NCI-H446 (cell line): ENCODE measurements around the gene KRTAP9-6.
A peak's percentile ranks its signal among the peaks of the same experiment; 100 is the strongest.
"Not testable (repeated sequence)": the region's sequence is repeated elsewhere in the genome, so short reads cannot be mapped to it uniquely, and the experiment has no call there.

ENCODE experiments used
- DNase-seq, 2 experiments: peaks; one replicate each; lab custom pipeline; 2025; lab: John Stamatoyannopoulos, UW

KRTAP9-6 gene

DNA sequence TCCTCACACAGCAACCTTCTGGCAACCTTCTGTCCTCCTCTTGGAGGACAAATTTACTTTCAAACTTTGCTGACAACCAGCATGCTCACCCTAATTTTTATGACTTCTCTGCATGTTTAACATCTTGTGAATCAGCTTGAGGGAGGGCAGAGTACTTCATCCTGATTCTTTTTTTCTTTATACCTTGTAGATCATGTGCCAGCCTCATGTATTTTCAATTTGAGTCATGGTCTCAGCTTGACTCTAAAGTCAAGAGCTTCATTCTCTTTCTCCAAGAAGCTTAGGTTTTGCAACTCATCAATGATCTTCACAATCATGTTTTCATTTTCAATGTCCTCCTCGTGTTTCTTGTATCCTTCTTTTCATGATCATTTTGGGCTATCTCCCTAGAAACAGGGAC is 6.7 kb downstream of the KRTAP9-6 start:
- no peak for DNase-seq

DNA sequence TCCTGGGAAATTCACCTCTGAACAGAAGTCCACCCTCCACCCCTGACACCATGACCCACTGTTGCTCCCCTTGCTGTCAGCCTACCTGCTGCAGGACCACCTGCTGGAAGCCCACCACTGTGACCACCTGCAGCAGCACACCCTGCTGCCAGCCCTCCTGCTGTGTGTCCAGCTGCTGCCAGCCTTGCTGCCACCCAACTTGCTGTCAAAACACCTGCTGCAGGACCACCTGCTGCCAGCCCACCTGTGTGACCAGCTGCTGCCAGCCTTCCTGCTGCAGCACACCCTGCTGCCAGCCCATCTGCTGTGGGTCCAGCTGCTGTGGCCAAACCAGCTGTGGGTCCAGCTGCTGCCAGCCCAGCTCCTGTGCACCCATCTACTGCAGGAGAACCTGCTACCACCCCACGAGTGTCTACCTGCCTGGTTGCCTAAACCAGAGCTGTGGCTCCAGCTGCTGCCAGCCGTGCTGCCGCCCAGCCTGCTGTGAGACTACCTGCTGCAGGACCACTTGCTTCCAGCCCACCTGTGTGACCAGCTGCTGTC is 10.5 kb downstream of the KRTAP9-6 start, which contains the start of gene KRTAP9-7:
Gene KRTAP9-7 (plus strand): TSS at position 51 of the 543 bp plus-strand sequence. CDS start 0 bp downstream, at position 51.
- DNase-seq = not testable (repeated sequence)

DNA sequence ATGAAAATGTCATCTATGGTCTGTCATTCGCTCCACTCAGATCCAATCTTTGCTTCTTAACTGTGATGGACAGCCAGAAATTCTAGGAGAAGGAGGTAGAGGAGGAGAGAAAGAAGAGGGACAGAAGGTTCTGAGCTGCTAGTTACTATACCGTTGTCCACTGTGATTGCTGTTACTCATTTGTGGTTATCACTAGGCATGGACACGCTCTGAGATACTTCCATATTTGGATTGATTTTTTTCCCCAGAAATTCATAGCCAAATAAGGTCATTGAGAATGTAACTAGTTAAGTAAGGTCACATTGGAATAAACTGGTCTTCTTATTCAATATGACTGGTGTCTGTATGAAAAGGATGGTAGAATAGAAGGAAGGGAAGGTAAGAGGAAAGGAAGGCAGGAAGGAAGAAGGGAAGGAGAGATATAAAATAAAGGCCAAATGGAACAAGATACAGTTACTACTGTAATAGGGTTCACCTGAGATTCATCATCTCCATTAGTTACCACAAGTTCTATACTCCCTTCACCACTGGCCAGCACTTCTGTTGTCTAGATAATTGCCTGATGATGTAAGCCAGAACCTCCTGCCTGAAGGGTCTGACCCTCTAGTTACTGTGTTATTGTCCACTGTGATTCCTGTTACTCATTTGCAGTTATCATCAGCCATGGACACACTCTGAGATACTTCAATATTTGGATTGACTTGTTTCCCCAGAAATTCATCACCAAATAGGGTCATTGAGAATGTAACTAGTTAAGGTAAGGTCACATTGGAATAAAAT is 13.2 kb downstream of the KRTAP9-6 start:
- DNase-seq = no peak

DNA sequence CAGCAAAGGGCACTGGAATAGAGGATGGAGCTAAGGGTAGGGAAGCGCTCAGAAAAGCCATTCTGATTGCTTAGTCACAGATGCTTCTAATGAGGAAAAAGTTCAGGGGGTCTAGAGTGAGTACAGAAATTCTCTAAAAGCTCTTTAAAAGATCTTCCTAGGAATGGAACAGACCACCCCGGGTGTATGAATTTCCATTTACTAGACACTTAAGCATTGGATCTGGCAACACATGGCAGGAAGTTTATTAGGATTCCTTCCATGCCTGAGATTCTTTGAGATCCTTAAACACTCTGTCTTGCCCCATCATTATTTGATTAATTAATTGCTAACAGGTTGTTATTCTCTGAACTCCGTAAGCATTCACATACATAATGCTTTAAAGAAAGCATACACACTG is 18.9 kb downstream of the KRTAP9-6 start:
- DNase-seq = no peak

DNA sequence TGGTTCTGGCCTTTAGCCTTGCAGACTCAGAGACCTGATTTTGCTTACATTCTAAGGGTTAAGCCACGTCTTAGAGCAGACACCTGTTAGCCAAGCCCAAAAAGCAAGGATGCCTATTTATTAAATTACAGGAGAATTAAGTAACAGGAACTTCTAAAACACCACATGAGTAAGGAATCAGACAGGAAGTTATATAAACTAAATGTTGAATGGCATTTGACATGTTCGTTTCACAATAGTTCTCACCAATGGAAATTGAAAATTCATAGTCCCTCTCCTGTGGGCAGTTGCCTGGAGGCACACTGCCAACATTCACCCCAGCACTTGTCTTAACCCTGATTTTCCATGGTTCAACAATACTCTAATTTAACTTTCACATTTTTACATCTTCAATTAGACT is 19.4 kb downstream of the KRTAP9-6 start:
- DNase-seq = no peak

DNA sequence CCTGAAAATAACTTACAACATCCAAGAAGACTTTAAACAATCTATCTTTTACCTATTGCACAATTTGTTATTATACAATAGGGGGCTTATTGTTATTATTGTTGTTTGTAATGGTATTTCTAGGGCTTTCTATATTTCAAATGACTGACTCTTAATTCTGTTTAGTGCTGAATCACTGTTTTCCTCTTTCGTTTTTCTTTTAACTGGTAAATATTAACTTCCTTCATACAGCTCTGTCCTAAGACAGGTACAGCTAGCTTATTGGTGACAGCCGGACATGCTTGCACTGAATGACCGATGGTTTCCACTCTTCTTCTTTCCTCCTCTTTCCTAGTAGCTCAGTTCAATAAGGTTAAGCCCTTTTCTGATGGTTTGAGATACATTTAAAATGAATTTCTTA is 21.9 kb downstream of the KRTAP9-6 start:
- no peak for DNase-seq

DNA sequence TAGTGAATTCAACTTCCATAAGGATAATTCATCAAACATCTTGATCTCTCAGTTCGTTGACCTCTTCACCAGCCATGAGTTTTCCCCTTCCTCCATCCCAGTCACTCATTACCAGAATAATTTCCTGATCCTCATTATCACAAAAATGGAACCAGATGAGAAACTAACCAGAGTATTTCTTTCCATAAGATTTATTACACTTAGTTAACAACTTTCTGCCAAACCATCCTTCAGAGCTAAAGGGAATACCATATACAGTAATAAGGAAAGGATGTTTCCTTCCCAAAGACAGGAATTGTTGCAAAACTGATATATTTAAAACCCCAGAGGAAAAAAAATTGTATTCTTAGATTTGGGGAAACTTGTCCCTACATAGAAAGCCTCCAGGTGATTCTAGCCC is 28.8 kb downstream of the KRTAP9-6 start:
- no peak for DNase-seq

DNA sequence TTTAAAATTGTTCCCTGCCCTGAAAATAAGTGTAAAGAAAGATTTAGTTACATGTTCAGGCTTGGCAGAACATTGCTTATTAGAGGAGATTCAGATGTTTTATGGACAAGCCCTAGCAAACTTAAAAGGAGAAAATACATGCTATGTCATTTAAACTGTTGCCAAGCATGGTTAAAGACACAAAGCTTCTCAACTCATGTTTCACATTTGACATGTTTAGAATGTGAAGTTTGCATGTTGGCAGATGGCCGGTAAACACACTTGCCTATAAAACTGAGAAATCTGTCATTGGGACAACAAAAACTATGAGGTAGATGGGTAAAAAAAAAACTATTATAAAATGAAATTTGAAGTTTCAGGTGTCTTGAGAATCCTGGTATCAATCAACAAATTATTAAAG is 31.7 kb downstream of the KRTAP9-6 start:
- no peak for DNase-seq

DNA sequence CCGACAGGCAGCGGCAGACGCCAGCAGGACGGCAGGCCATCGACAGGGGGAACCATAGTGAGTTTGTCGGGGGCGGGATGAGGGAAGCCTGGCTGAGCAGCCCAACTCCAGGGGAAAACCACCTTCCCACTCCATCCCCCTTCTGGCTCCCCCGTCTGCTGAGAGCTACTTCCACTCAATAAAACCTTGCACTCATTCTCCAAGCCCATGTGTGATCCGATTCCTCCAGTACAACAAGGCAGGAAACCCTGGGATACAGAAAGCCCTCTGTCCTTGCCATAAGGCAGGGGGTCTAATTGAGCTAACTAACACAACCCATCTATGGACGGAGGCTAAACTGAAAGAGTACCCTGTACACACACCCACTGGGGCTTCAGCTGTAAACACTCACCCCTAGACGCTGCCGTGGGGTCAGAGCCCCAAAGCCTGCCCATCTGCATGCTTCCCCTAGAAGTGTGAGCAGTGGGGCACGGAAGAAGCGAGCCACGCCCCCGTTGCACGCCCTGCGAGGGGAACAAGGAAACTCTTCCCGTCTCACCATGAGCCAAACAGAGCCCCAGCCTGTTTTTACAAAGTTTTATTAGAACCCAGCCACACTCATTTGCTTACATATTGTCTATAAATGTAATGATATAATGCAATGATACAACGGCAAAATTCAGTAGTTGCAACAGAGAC is 33.4 kb downstream of the KRTAP9-6 start:
- no peak for DNase-seq

DNA sequence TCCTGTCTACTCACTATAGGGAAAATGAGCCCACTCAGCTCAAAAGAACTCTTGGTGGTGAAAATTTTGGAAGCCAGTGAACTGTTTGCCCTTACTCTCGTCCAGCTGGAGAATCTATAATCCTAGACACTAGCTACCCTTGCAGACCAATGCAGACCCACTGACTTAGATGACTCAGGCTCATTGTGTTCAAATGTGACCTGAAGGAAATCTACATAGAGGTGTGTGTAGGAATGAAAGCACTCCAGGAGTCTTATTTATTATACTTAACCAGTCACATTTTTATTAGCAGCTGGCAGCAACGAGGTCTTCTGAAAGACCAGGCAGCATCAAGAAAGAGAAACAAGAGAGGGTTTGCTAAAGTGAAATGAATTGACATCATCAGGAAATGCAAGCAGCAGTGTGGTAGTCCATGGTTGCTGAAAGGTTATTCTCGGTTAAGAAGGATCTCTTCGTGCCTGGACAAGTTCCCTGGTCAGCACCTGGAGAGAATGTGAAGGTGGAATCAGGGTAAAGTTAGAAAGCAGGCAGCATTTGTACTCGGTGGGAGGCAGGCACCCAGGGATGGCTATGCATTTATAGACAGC is 36.1 kb downstream of the KRTAP9-6 start:
- DNase-seq = no peak

DNA sequence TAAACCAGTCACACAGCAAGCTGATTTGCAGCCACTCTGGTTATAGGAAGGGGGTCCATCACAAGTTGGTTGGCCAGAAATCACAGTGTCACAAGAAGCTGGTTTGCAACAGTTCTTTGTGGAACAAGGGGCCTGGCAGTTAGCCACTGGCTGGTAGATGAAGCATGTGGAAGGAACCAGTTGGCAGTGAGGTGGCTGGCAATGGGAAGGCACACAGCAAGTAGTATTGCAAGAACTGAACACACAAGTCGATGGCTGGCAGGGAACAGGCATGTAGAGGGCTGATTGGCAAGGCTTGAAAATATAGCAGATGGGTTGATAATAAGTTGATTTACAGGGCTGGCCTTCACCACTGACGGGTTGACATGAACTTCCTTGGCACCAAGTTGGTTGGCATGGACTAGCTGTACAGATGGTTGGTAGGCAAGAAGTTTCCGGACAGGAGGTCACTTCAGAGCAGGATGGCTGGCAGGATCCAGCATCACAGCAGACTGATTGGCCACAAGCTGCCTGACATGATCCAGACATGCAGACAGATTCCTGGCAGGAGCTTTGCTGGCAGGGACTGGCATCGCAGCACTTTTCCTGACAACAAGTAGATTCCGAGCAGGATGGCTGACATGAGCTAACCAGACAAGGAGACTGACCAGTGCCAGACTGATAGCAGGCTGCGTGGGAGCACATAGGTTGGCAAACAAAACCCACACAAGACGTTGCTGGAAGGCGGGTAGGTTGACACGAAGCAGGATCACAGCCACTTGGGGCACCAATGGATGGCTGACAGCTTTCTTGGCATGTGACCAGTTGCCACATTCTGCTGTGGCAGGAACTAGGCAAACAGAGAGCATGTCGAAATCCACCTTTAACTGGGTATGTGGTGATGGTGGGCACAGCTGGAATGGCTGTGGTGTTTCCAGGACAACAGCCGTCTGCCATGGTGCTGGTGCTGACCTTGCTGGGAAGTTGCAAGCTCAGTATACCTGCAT is 37.0 kb downstream of the KRTAP9-6 start, which contains the start of gene KRTAP29-1:
Gene KRTAP29-1 (minus strand): TSS at position 936 of the 986 bp plus-strand sequence. CDS start 0 bp downstream, at position 936.
- peak; percentile 59 to 84 for DNase-seq

DNA sequence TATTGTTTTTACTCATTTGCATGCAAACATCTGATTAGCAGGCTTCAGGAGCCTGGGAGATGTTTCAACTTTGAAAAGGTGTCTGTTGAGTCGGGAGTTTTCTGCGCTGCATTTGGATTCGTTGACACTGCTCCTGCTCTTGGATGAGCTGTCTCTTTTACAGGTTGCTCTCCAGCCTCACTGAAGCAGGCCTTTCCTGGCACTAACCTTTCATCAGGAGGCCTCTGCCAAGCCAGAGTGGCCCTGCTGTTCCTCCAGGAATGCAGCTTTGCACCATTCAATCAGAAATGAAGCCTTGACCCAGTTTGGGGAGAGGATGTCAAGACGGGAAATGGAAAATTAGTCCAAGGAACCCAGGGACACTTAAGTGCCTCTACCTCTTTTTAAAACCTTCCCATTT is 37.8 kb downstream of the KRTAP9-6 start:
- no peak for DNase-seq

DNA sequence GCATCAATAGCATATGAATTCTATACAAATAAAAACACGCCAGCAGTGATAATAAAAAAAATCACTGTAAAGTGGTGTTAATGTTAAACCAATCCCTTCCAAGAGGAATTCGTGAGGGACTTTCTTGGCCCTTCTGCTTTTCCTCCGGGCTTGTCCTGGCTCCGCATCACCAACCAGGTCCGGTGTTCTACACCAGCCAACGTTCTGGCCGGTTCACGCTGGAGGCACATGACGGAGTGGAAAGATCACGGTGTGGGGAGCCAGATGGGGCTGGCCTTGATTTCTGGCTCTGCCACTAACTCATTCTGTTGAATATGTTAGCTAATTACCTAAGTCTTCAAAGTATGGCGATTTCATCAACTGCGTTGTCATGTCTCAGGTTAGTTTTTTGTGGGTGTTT is 38.9 kb downstream of the KRTAP9-6 start:
- DNase-seq = no peak

DNA sequence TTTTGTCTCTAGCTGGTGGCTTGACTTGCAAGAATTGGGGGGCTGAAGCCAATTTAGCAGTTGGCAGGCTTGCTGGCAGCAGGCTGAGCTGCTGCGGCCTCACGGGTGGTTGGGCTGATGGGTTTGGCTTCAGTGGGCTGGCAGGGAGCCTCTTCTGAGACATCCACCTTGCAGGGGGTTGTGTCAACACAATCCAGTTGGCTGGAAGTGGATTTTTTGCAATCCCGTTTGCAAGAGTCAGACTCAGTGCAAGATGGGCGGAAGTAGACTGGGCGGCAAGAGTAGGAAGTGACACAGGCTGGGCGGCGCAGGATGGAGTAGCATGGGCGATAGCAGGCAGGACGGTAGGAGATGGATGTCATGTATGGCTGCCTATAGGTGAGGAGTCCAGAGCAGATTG is 42.5 kb downstream of the KRTAP9-6 start:
- DNase-seq = peak; percentile 55 to 76

DNA sequence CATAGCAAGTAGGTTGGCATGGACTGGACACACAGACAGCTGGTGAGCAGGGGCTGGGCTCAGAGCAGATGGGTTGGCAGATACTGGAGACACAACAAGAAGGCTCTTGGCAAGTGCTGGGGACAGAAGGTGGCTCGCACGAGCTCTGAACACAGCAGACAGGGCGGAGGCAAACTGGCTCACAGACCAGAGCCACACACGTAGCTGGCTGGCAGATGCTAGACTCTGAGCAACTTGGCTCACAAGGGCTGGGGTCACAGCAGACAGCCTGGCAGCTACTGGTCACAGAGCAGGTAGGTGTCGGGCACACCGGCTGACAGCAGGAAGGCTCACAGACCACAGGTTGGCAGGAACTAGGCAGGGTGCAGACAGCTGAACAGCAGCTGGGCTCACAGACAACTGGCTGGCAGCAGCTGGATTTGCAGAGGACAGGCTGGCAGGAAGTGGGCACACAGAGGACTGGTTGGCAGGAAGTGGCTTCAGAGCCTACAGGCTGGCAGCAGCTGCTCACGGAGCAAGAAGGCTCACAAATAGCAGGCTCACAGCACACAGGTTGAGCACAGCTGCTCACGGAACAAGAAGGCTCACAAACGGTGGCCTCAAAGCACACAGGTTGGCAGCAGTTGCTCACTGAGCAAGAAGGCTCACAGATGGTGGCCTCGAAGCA is 43.2 kb downstream of the KRTAP9-6 start:
- peak; percentile 40 to 81 for DNase-seq

DNA sequence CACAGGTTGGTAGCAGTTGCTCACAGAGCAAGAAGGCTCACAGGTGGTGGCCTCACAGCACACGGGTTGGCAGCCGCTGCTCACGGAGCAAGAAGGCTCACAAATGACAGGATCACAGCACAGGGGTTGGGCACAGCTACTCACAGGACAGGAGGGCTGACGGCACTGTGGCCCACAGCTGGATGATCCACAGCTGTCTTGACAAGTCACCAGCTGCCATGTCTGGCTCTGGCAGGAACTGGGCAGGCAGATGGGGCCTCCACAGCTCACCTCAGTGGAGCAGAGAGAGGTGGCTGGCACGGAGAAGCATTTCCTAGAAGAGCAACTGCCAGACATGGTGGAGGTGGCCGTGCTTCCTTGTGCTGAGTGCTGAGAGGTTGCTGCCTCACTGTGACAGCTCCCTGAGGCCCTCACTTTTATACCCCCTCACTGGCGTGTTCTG is 43.8 kb downstream of the KRTAP9-6 start, which contains the start of gene KRTAP16-1:
Gene KRTAP16-1 (minus strand): TSS at position 392 of the 442 bp plus-strand sequence. CDS start 56 bp downstream, at position 336.
- DNase-seq = no peak

DNA sequence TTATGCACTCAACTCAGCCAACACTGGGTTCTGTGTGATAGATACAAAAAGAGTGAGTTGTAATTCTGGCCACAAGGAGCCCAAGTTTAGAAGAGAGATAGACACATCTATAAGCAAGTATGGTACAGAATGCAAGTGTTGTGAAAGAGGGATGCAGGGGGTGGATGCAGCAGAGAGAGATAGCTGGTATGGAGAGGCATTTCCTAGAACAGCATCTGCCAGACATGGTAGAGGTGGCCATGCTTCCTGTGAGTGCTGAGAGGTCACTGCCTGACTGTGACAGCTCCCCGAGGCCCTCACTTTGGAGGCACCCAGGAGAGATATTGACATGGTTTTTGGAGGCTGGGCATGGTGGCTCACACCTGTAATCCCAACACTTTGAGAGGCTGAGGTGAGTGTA is 45.9 kb downstream of the KRTAP9-6 start:
- no peak for DNase-seq

DNA sequence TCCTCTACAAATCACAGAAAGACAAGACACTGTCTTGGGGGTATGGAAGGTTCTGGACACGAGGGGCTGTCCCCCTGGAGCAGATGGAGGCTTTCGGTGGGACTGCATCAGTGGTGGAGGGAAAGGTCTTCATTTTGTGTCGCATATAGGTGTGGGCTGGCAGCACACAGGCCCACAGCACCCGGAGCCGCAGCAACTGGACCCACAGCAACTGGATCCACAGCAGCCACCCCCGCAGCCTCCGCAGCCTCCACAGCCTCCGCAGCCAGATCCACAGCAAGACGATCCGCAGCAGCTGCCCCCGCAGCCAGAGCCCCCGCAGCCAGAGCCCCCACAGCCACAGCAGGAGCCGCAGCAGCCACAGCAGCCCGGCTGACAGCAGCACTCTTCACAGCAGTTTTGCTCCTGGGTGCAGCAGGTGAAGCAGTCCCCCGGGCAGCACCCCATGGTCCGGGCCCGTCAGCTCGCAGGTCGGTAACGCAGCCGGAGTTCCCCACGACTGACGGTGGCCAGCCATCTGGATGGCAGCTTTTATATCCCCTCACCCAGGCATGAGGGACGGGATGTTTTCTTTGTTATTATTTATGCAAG is 50.1 kb downstream of the KRTAP9-6 start, which contains the start of gene KRTAP17-1:
Gene KRTAP17-1 (minus strand): TSS at position 507 of the 591 bp plus-strand sequence. CDS start 60 bp downstream, at position 447.
- DNase-seq = no peak
